Endodermal cell (in vitro differentiated cells): Measurements from ENCODE around the gene ERVK3-1. TPM values are rescaled to one million over a fixed set of nuclear protein-coding genes. Genes with fewer than 3 reads are reported as not detected.

Experiments used
- DNase-seq: peaks from one replicate; pipeline ENCODE4 v3.0.0-alpha.2; 2017
- H3K27ac ChIP-seq: 2 replicates; pipeline ENCODE4 v1.5.1; 2013; ENCODE audit warnings: mild to moderate bottlenecking, low read depth, low read length, moderate library complexity
- H3K27me3 ChIP-seq: 2 replicates; pipeline ENCODE4 v1.6.1; 2013; ENCODE audit warnings: mild to moderate bottlenecking, low read length, moderate library complexity; ENCODE audit not compliant: insufficient read depth, control insufficient read depth, poor library complexity, severe bottlenecking
- H3K36me3 ChIP-seq: 2 replicates; pipeline ENCODE4 v1.7.0; 2013; ENCODE audit warnings: mild to moderate bottlenecking, low read length, moderate library complexity; ENCODE audit not compliant: control insufficient read depth, insufficient read depth
- H3K4me1 ChIP-seq: one replicate; pipeline ENCODE4 v1.7.0; 2013; ENCODE audit warnings: low read length; ENCODE audit not compliant: control insufficient read depth, insufficient read depth
- H3K4me3 ChIP-seq: 2 replicates; pipeline ENCODE4 v1.5.1; 2013; ENCODE audit warnings: mild to moderate bottlenecking, low read length, moderate library complexity
- H3K9ac ChIP-seq: 2 replicates; pipeline ENCODE4 v1.6.1; 2013; ENCODE audit warnings: mild to moderate bottlenecking, low read length, moderate library complexity; ENCODE audit not compliant: poor library complexity, severe bottlenecking; ENCODE audit errors: extremely low read depth
- H3K9me3 ChIP-seq: 2 replicates; pipeline ENCODE4 v1.6.1; 2013; ENCODE audit warnings: mild to moderate bottlenecking, low read length, moderate library complexity; ENCODE audit not compliant: control insufficient read depth
- H3K27ac Mint-ChIP-seq: 2 replicates; pipeline ENCODE4 v1.8.0; 2020; ENCODE audit warnings: mixed read lengths
- H3K27me3 Mint-ChIP-seq: 2 replicates; pipeline ENCODE4 v1.8.0; 2021; ENCODE audit warnings: mild to moderate bottlenecking, mixed read lengths; ENCODE audit not compliant: insufficient read depth
- H3K36me3 Mint-ChIP-seq: 2 replicates; pipeline ENCODE4 v1.8.0; 2020; ENCODE audit warnings: low read depth, mixed read lengths
- H3K4me1 Mint-ChIP-seq: 2 replicates; pipeline ENCODE4 v1.8.0; 2020; ENCODE audit warnings: mixed read lengths
- H3K4me3 Mint-ChIP-seq: 2 replicates; pipeline ENCODE4 v1.8.0; 2020; ENCODE audit warnings: mild to moderate bottlenecking, moderate library complexity, mixed read lengths
- H3K9me3 Mint-ChIP-seq: 2 replicates; pipeline ENCODE4 v1.8.0; 2020; ENCODE audit warnings: mild to moderate bottlenecking, mixed read lengths
- WGBS, 2 experiments: methylation state at CpG; one replicate each; pipeline versions ENCODE4 v1.1.5 to v1.1.7; 2013; ENCODE audit warnings: missing lambda C conversion rate in 2 of 2, mixed read lengths in 1 of 2; ENCODE audit not compliant: insufficient coverage in 1 of 2, insufficient read length in 1 of 2; 5-methylcytosine and 5-hydroxymethylcytosine counted together
- total RNA-seq, 2 donors: library from RNA; stranded (reverse); fragmentation: NEBNext Ultra II Directional in 1 of 2; extraction: Animal tissue kit (Norgen Biotek cat#: 25700) in 1 of 2; gene quantifications; 2 replicates in 1 of 2; 3 replicates in 1 of 2; pipeline ENCODE4 v1.2.1, GENCODE V29; 2021
- TF ChIP-seq, protein P1 (sequence below): fragments of 200-600 bp; sonication (generic); conservative IDR thresholded peaks from 2 replicates; pipeline ENCODE4 v1.5.0; 2021; ENCODE audit warnings: antibody characterized with exemption, mild to moderate bottlenecking

Gene ERVK3-1
- total RNA-seq, 2 donors from 2014 or later, result 27.5 to 28.0 TPM

DNA sequence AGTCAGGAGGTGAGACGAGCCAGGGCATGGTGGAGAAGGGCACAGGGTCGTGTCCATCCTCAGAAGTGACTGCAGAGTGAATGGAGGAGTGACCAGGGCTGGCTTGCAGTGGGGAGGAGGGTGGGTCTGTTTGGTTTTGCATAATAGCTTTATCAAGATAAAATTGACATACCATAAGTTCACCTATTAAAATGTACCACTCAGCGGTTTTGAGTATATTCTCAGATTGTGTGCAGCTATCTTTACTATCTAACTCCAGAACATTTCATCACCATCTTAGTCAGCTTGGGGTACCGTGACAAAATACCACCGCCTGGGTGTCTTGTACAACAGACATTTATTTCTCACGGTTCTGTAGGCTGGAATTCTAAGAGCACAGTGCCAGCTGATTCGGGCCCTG lies 13.2 kb upstream of the ERVK3-1 start:
- Histone ChIP-seq H3K27me3 (no peaks in the 10 kb centered on the region), H3K36me3 (peaks cover 93% of the 10 kb centered on the region), H3K4me1 (no peaks in the 10 kb centered on the region), H3K9ac (no peak overlapping the region), H3K4me3 (peak overlapping the region; percentile 40), H3K27ac (no peak overlapping the region), H3K9me3 (peaks cover 43% of the 10 kb centered on the region)
- H3K27ac Mint-ChIP-seq, result no peak overlapping the region
- H3K4me1 Mint-ChIP-seq, result no peaks in the 10 kb centered on the region
- TF ChIP-seq, protein P1, sequence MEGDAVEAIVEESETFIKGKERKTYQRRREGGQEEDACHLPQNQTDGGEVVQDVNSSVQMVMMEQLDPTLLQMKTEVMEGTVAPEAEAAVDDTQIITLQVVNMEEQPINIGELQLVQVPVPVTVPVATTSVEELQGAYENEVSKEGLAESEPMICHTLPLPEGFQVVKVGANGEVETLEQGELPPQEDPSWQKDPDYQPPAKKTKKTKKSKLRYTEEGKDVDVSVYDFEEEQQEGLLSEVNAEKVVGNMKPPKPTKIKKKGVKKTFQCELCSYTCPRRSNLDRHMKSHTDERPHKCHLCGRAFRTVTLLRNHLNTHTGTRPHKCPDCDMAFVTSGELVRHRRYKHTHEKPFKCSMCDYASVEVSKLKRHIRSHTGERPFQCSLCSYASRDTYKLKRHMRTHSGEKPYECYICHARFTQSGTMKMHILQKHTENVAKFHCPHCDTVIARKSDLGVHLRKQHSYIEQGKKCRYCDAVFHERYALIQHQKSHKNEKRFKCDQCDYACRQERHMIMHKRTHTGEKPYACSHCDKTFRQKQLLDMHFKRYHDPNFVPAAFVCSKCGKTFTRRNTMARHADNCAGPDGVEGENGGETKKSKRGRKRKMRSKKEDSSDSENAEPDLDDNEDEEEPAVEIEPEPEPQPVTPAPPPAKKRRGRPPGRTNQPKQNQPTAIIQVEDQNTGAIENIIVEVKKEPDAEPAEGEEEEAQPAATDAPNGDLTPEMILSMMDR, result no peak
- H3K4me3 Mint-ChIP-seq, result no peak overlapping the region
- H3K36me3 Mint-ChIP-seq, result peaks cover 95% of the 10 kb centered on the region
- H3K9me3 Mint-ChIP-seq, result peaks cover 51% of the 10 kb centered on the region
- H3K27me3 Mint-ChIP-seq, result no peaks in the 10 kb centered on the region
- WGBS, 2 experiments, result 95 to 98% methylated on average over 5 to 7 of the region's 7 CpGs
- no peak for DNase-seq

DNA sequence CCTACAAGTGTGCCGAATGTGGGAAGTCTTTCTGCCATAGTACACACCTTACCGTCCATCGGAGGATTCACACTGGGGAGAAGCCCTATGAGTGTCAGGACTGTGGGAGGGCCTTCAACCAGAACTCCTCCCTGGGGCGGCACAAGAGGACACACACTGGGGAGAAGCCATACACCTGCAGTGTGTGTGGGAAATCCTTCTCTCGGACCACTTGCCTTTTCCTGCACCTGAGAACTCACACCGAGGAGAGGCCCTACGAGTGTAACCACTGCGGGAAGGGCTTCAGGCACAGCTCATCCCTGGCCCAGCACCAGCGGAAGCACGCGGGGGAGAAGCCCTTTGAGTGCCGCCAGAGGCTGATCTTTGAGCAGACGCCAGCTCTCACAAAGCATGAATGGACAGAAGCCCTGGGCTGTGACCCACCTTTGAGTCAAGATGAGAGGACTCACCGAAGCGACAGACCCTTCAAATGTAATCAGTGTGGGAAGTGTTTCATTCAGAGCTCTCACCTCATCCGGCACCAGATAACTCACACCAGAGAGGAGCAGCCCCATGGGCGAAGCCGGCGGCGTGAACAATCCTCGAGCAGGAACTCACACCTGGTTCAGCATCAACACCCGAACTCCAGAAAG lies 10.3 kb upstream of the ERVK3-1 start:
- Histone ChIP-seq H3K36me3 (peaks cover 88% of the 10 kb centered on the region), H3K4me1 (no peaks in the 10 kb centered on the region), H3K9ac (no peak overlapping the region), H3K9me3 (peaks cover 43% of the 10 kb centered on the region), H3K27ac (no peak overlapping the region), H3K27me3 (no peaks in the 10 kb centered on the region), H3K4me3 (no peak overlapping the region)
- Mint-ChIP-seq H3K4me3 (no peak overlapping the region), H3K27ac (no peak overlapping the region), H3K9me3 (peaks cover 51% of the 10 kb centered on the region), H3K27me3 (no peaks in the 10 kb centered on the region), H3K36me3 (peaks cover 90% of the 10 kb centered on the region), H3K4me1 (no peaks in the 10 kb centered on the region)
- TF ChIP-seq, protein P1, result no peak
- WGBS, 2 experiments, result 96 to 97% methylated on average over 22 of the region's 22 CpGs
- DNase-seq, result no peak

DNA sequence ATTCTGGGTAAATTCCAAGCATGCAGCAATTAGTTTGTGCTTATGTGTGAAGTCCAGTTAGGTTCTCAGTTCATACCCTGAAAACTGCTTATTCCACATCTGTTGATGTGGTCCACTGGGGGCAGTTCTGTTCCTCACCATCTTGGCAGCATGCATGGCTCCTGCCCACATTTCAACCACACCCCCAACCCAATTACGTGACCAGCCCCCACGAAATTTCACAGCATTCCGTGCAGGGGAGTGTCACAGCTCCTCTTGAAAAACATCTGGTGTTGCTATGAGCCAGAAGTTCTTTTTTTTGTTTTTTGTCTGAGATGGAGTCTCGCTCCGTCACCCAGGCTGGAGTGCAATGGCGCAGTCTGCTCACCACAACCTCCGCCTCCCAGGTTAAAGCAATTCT lies 9.1 kb upstream of the ERVK3-1 start:
- 95% methylated on average over 4 to 7 of the region's 7 CpGs for WGBS, 2 experiments
- Histone ChIP-seq H3K27ac (no peak overlapping the region), H3K4me1 (no peaks in the 10 kb centered on the region), H3K27me3 (no peaks in the 10 kb centered on the region), H3K9ac (no peak overlapping the region), H3K4me3 (no peak overlapping the region), H3K36me3 (peaks cover 91% of the 10 kb centered on the region), H3K9me3 (peaks cover 41% of the 10 kb centered on the region)
- peaks cover 50% of the 10 kb centered on the region for H3K9me3 Mint-ChIP-seq
- H3K27ac Mint-ChIP-seq, result no peak overlapping the region
- TF ChIP-seq, protein P1, result no peak
- no peak overlapping the region for H3K4me3 Mint-ChIP-seq
- peaks cover 92% of the 10 kb centered on the region for H3K36me3 Mint-ChIP-seq
- H3K4me1 Mint-ChIP-seq, result no peaks in the 10 kb centered on the region
- DNase-seq, result no peak
- H3K27me3 Mint-ChIP-seq, result no peaks in the 10 kb centered on the region
